NCI-H748 treated with DMSO at 0.1 percent for 48 hours (cell line): ENCODE measurements around the gene RAB3IP.
"Not testable (repeated sequence)": the region's sequence is repeated elsewhere in the genome, so short reads cannot be mapped to it uniquely, and the experiment has no call there.

Experiments used
- DNase-seq: peaks from one replicate; lab custom pipeline; 2025; lab: John Stamatoyannopoulos, UW

RAB3IP gene

GRCh38 chr12:69835081-69835480 is 96.4 kb downstream of the RAB3IP start:
- DNase-seq, result no peak

- DNase-seq, result no peak
These were observed 97.4 kb downstream of the RAB3IP start for GRCh38 chr12:69836015-69836414.

DNA sequence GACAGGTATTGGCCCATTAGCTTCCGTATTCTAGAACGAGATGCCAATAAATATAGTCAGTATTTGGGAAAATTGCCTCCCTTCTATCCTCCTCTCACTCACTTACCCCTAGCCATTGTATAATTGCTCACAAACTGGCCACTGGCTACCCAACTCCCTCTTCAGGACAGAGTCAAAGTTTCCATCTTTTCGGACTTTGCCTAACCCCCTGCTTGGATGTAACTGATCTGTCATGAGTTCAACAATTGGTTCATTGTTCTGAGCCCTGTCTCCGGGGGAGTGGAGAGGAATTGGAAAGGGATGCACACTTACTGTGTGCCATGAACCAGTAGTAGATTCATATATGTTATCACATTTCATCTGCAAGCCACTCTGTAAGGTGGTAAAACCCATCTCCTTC is 98.5 kb downstream of the RAB3IP start:
- no peak for DNase-seq

- no peak for DNase-seq
These were observed 99.2 kb downstream of the RAB3IP start for GRCh38 chr12:69837657-69838415.

- no peak for DNase-seq
These were observed 102.1 kb downstream of the RAB3IP start for GRCh38 chr12:69840727-69841126.

- no peak for DNase-seq
These were observed 104.9 kb downstream of the RAB3IP start for GRCh38 chr12:69843608-69844007.

DNA sequence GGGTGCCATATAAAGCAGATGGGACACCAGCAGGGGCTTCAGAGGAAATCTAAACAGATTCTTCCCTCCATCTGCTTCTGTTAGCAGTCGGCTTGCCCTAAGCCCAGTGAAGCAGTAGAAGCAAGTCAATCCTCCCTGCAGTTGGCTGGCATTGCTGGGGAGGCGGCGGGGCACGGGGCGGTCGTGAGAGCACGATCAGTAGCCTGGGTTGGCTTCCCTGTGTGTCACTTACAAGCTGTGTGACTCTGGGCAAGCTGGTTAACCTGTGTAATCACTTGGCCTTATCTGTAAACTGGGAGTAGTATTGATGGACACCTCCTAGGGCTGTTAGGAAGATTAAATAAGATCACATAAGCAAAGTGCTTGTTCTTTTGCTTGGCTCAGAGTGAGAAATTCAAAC is 105.8 kb downstream of the RAB3IP start:
- DNase-seq, result no peak

DNA sequence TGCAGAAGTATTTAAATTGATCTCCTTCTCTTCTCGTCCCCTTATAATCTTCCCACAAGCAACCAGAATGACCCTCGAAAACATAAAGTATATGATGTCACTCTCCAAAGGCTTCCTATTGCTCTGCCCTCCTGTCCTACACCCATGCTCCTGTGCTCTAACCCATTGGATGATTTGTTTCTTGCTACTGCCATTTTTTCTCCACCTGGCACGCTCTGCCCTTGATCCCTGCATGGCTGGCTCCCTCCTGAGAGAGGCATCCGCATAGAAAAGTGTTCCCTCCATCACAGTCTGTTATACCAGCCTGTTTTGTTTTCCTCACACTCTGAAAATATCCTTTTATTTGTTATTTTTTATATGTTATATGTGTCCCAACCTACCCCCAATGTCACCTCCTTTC is 106.2 kb downstream of the RAB3IP start:
- DNase-seq, result no peak

DNA sequence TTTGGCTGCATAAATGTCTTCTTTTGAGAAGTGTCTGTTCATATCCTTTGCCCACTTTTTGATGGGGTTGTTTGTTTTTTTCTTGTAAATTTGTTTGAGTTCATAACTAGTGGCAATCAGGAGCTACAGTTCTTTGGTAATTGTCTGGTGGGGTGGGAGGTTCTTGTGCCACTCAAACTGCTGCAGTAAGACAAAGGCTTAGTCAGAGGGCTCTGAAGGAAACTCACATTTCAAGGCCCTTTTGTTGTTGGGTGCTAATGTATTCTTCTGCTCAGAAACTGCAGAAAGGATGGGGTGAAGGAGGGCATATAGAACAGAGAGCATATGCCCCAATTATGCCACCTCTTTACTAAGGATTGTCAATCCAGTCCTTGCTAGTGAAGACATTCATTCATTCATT is 108.3 kb downstream of the RAB3IP start:
- no peak for DNase-seq

- DNase-seq, result no peak
These were observed 113.3 kb downstream of the RAB3IP start for GRCh38 chr12:69851976-69852375.

DNA sequence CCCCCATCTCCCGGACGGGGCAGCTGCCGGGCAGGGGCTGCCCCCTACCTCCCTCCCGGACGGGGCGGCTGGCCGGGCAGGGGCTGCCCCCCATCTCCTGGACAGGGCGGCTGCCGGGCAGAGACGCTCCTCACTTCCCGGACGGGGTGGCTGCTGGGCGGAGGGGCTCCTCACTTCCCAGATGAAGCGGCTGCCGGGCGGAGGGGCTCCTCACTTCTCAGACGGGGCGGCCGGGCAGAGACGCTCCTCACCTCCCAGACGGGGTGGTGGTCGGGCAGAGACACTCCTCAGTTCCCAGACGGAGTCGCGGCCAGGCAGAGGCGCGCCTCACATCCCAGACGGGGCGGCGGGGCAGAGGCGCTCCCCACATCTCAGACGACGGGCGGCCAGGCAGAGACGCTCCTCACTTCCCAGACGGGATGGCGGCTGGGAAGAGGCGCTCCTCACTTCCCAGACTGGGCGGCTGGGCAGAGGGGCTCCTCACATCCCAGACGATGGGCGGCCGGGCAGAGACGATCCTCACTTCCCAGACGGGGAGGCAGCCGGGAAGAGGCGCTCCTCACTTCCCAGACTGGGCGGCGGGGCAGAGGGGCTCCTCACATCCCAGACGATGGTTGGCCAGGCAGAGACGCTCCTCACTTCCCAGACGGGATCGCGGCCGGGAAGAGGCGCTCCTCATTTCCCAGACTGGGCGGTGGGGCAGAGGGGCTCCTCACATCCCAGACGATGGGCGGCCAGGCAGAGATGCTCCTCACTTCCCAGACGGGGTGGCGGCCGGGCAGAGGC is 114.7 kb downstream of the RAB3IP start:
- not testable (repeated sequence) for DNase-seq

DNA sequence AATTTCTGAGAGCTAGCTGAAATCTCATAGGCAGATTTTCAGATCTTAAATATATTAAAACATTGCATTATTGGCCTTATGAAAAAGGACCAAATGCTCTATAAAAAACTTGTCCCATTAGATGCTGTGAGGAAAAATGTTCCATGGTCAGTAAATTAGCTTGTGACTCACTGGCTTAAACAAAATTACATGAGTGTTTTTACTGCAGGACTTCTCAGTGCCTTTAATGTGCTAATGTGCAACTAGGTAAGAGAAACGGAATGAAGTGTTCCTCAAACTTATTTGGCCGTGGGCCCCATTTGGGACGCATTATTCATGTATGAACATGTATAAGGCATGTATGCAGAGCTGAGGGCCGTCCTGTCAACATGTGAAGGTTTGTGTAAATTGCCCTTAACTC is 128.0 kb downstream of the RAB3IP start:
- DNase-seq, result no peak

DNA sequence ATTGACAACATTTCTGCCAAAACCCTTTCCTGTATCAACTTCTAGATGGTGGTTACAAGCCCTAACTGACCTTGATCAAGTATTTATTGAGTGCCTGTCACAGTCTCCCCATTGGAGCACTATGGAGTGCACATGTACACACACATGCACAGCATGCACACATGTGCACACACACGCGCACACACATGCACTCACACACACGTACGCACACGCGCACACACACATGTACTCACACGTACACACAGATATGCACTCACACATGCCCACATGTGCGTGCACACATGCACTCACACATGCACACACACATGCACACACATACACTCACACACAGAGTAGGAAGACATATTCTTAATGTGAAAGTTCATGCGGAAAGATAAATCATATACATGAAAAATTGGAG is 130.0 kb downstream of the RAB3IP start:
- no peak for DNase-seq

DNA sequence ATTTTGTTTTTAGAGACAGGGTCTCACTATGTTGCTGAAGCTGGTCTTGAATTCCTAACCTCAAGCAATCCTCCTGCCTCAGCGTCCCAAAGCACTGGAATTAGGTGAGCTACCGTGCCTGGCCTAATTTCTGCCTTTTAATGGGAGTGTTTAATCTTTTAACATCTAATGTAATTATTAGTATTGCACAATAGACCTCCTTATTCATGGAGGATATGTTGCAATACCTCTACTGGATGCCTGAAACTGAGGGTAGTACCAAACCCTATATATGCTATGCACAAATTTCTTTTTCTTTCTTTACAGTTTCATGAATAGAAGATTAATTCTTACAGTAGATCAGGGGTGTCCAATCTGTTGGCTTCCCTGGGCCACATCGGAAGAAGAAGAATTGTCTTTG is 134.1 kb downstream of the RAB3IP start:
- no peak for DNase-seq
